Spleen (tissue), 11 donors: ENCODE data around the gene CPT1A. TPM values are rescaled to one million over a fixed set of nuclear protein-coding genes. Genes with fewer than 3 reads are reported as not detected.

Experiments used
- DNase-seq: peaks from one replicate; pipeline ENCODE4 v3.0.0-alpha.2; 2020
- H3K27ac ChIP-seq, 8 donors: fragments of 200-600 bp; sonication (generic) in 7 of 8; 1 replicate in 4 of 8; 2 replicates in 4 of 8; pipeline versions ENCODE4 v1.5.0 to v1.8.0; 2016 to 2021; ENCODE audit warnings: inconsistent platforms in 4 of 8, mild to moderate bottlenecking in 4 of 8, moderate library complexity in 1 of 8
- H3K27me3 ChIP-seq, 7 donors: fragments of 200-600 bp; sonication (generic) in 6 of 7; replicated peaks in 1 of 7; 1 replicate in 4 of 7; 2 replicates in 3 of 7; pipeline versions ENCODE4 v1.5.0 to v1.8.0; 2016 to 2021; ENCODE audit warnings: inconsistent platforms in 3 of 7, mild to moderate bottlenecking in 1 of 7
- H3K36me3 ChIP-seq, 6 donors: fragments of 200-600 bp; sonication (generic) in 5 of 6; 1 replicate in 4 of 6; 2 replicates in 2 of 6; pipeline versions ENCODE4 v1.5.0 to v1.8.0; 2016 to 2021; ENCODE audit warnings: inconsistent platforms in 2 of 6
- H3K4me1 ChIP-seq, 6 donors: fragments of 200-600 bp; sonication (generic) in 5 of 6; 1 replicate in 3 of 6; 2 replicates in 3 of 6; pipeline versions ENCODE4 v1.5.0 to v1.8.0; 2016 to 2021; ENCODE audit warnings: inconsistent platforms in 3 of 6
- H3K4me3 ChIP-seq, 8 donors: fragments of 200-600 bp; sonication (generic) in 7 of 8; 1 replicate in 4 of 8; 2 replicates in 4 of 8; pipeline versions ENCODE4 v1.5.0 to v1.8.0; 2016 to 2021; ENCODE audit warnings: inconsistent platforms in 4 of 8, mild to moderate bottlenecking in 4 of 8, moderate library complexity in 2 of 8
- H3K9me3 ChIP-seq, 8 donors: fragments of 200-600 bp; sonication (generic) in 7 of 8; 1 replicate in 4 of 8; 2 replicates in 4 of 8; pipeline versions ENCODE4 v1.5.0 to v1.8.0; 2016 to 2021; ENCODE audit warnings: inconsistent platforms in 4 of 8
- POLR2A ChIP-seq, 3 donors: fragments of 450-650 bp; IDR thresholded peaks; one replicate each; pipeline ENCODE4 v1.5.1; 2017; ENCODE audit warnings: antibody characterized with exemption in 3 of 3, mild to moderate bottlenecking in 1 of 3
- POLR2AphosphoS5 ChIP-seq, 3 donors: sonication (generic); formaldehyde crosslinking; IDR thresholded peaks; one replicate each; pipeline ENCODE4 v1.5.1; 2017; ENCODE audit warnings: antibody characterized with exemption in 3 of 3
- WGBS, 5 donors: extraction: QIAGEN DNeasy Blood & Tissue Kit in 3 of 5; methylation state at CpG; one replicate each; pipeline versions ENCODE4 v1.1.5 to v1.1.7; 2013 to 2018; 5-methylcytosine and 5-hydroxymethylcytosine counted together
- intact Hi-C: fragments of 100-400 bp; cut with DNase I; formaldehyde crosslinking; loops from one replicate; pipeline ENCODE4 v1.15.0; 2023; ENCODE audit warnings: low total_unique reads
- polyA plus RNA-seq, 3 donors: library from polyadenylated mRNA; stranded (reverse); fragments of 200-250 nt; gene quantifications; one replicate each; pipeline ENCODE4 v1.2.1, GENCODE V29; 2013
- total RNA-seq, 7 donors: library from RNA; depleted of rRNA in 3 of 7; stranded (reverse); fragments of >200 nt in 3 of 7; fragmentation: NEBNext Ultra II Directional in 4 of 7; extraction: Animal tissue kit (Norgen Biotek cat#: 25700) in 4 of 7; gene quantifications; one replicate each; pipeline versions ENCODE4 v1.1.0 to v1.2.1, GENCODE V29; 2016 to 2021
- TF ChIP-seq, protein P1 (sequence below), 11 experiments: fragments of 200-600 bp in 7 of 11; fragments of 450-650 bp in 4 of 11; sonication (generic) in 4 of 11; IDR thresholded peaks in 8 of 11; conservative IDR thresholded peaks in 3 of 11; 1 replicate in 7 of 11; 2 replicates in 4 of 11; pipeline versions ENCODE4 v1.4.0 to v1.8.0; 2016 to 2021; ENCODE audit warnings: antibody characterized with exemption in 11 of 11, inconsistent platforms in 4 of 11, mild to moderate bottlenecking in 1 of 11
- donor health status: healthy with polysubstance abuse.
- donor health status: DM: no; HTN: no; CAD: no; lungs with moderate emphysema.
- donor health status: DM: no; HTN: no; CAD: no.
- donor health status: Bipolar disorder and iron deficiency.
- donor health status: healthy.
- donor health status: DM: no; HTN: no; CAD: no.
- donor health status: DM: yes; HTN: yes; CAD: no.

The CPT1A gene
- total and polyA plus RNA-seq, 10 donors: 6.7 to 118 (median 69.4) TPM

- 1% methylated on average over 17 to 61 of the region's 61 CpGs for WGBS, 5 donors
- Histone ChIP-seq H3K36me3 (peaks cover 0 to 20% (median 0%) of the 10 kb centered on the region in 6 donors), H3K4me3 (peak overlapping the region; percentile 81 to 98 (median 91))
Observed at GRCh38 chr11:68839054-68839865, 2.5 kb downstream of the CPT1A start.

DNA sequence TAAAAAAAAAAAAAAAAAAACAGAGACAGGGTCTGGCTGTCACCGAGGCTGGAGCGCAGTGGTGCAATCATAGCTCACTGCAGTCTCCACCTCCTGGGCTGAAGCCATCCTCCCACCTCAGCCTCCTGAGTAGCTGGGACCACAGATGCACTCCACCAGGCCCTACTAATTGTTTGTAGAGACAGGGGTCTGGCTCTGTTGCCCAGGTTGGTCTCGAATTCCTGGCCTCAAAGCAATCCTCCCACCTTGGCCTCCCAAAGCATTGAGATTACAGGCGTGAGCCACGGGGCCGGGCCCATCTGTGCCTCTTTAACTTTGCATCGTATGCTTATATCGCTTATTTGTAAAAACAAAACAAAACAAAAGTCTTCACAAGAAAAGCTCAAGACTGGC, 3.1 kb downstream of the CPT1A start:
- peaks cover 0 to 23% (median 0%) of the 10 kb centered on the region in 6 donors for H3K36me3 ChIP-seq
- WGBS, 5 donors: 6 to 14% (median 10%) methylated on average over 8 of the region's 8 CpGs
- H3K4me3 ChIP-seq: peak overlapping the region; percentile 17 to 98 (median 91)
- H3K27ac ChIP-seq: peak overlapping the region; percentile 86 to 98 (median 94)
- TF ChIP-seq POLR2A (IDR thresholded peaks at IDR 0.05) (no peak), POLR2AphosphoS5 (IDR thresholded peaks at IDR 0.05) (no peak)
- TF ChIP-seq, protein P1, sequence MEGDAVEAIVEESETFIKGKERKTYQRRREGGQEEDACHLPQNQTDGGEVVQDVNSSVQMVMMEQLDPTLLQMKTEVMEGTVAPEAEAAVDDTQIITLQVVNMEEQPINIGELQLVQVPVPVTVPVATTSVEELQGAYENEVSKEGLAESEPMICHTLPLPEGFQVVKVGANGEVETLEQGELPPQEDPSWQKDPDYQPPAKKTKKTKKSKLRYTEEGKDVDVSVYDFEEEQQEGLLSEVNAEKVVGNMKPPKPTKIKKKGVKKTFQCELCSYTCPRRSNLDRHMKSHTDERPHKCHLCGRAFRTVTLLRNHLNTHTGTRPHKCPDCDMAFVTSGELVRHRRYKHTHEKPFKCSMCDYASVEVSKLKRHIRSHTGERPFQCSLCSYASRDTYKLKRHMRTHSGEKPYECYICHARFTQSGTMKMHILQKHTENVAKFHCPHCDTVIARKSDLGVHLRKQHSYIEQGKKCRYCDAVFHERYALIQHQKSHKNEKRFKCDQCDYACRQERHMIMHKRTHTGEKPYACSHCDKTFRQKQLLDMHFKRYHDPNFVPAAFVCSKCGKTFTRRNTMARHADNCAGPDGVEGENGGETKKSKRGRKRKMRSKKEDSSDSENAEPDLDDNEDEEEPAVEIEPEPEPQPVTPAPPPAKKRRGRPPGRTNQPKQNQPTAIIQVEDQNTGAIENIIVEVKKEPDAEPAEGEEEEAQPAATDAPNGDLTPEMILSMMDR (IDR thresholded peaks at IDR 0.05 in 8 of 11, conservative IDR thresholded peaks at IDR 0.05 in 3 of 11): no peak
- intact Hi-C loops: no loop called here
- no peaks in the 10 kb centered on the region for H3K9me3 ChIP-seq
- H3K4me1 ChIP-seq: peaks cover 41 to 94% (median 81%) of the 10 kb centered on the region in 6 donors
- no peak for DNase-seq
- no peaks in the 10 kb centered on the region for H3K27me3 ChIP-seq

More at GRCh38 chr11:68839054-68839865, 2.5 kb downstream of the CPT1A start:
- intact Hi-C loops: no loop called here
- DNase-seq: peak; percentile 99
- Histone ChIP-seq H3K27me3 (no peaks in the 10 kb centered on the region), H3K9me3 (no peaks in the 10 kb centered on the region), H3K4me1 (peaks cover 44 to 96% (median 84%) of the 10 kb centered on the region in 6 donors), H3K27ac (peak overlapping the region; percentile 86 to 98 (median 94))
- TF ChIP-seq POLR2A (IDR thresholded peaks at IDR 0.05) (peak in 1 of 3 donors; percentile 57), POLR2AphosphoS5 (IDR thresholded peaks at IDR 0.05) (peak; percentile 94 to 98 (median 96))
- TF ChIP-seq, protein P1 (IDR thresholded peaks at IDR 0.05 in 8 of 11, conservative IDR thresholded peaks at IDR 0.05 in 3 of 11): peak in 4 of 11 experiments; percentile 20 to 49 (median 27)

- H3K4me3 ChIP-seq: peak overlapping the region in 5 of 8 donors; percentile 81 to 95 (median 92)
- no peak for DNase-seq
- H3K36me3 ChIP-seq: peaks cover 0 to 29% (median 0%) of the 10 kb centered on the region in 6 donors
- H3K9me3 ChIP-seq: no peaks in the 10 kb centered on the region
- 55 to 70% (median 68%) methylated on average over 17 of the region's 17 CpGs for WGBS, 5 donors
- H3K4me1 ChIP-seq: peaks cover 41 to 94% (median 79%) of the 10 kb centered on the region in 6 donors
- intact Hi-C loops: no loop called here
- no peaks in the 10 kb centered on the region for H3K27me3 ChIP-seq
- peak overlapping the region; percentile 86 to 98 (median 94) for H3K27ac ChIP-seq
- TF ChIP-seq, protein P1 (IDR thresholded peaks at IDR 0.05 in 8 of 11, conservative IDR thresholded peaks at IDR 0.05 in 3 of 11): no peak
- TF ChIP-seq POLR2AphosphoS5 (IDR thresholded peaks at IDR 0.05): no peak
- TF ChIP-seq POLR2A (IDR thresholded peaks at IDR 0.05): no peak
Observed at GRCh38 chr11:68837583-68838571, 3.8 kb downstream of the CPT1A start.
